Neural cell (in vitro differentiated cells): ENCODE measurements around the gene IFI16.

Experiments
- CTCF ChIP-seq: fragments of 450-650 bp; IDR thresholded peaks from 2 replicates; pipeline ENCODE4 v1.5.1; 2014; ENCODE audit warnings: antibody characterized with exemption, mild to moderate bottlenecking, moderate library complexity; ENCODE audit not compliant: poor library complexity, severe bottlenecking
- MXI1 ChIP-seq: fragments of 450-650 bp; conservative IDR thresholded peaks from 2 replicates; pipeline ENCODE4 v1.6.1; 2014; ENCODE audit warnings: antibody characterized with exemption, mild to moderate bottlenecking; ENCODE audit not compliant: poor library complexity, severe bottlenecking
- POLR2AphosphoS5 ChIP-seq: IDR thresholded peaks from 2 replicates; pipeline ENCODE4 v1.6.1; 2012

DNA sequence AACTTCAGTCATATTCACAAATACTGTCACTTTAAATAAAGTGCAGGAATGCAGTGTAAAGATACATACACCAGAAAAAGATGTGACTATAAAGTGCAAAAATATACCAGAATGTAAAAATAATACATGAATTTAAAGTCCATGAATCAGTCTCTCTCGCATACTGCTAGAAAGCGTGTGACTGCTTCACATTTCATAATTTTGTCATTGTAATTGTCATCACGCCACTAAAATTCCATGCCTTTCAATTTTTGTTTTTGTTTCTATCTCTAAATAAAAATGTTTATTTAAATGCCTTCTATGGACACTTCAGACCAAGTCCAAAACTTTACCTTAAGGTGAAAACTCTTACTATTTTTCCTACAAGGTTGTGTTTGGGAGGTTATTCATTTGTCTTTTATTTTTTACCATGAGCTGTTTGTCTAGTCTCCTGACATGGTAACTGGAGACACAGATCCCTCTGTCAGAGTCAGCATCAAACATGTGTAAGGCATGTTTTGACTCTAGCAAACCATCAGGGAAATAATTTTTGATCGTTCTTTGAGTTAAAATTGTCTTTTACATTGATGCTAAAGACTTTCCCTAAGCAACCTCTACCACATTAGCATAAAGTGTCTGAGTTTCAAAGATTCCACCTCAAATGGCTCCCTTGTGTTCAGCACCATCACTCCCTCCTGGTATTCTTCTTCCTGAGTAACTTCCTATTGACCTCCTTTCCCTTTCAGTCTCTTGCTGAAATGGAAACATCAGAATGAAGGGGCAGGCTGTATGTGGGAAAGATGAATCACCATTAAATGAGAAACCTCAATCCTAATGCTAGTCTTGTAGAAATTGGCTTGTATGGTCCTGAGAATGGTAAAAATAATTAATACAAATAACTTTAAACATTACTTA lies 80.8 kb downstream of the IFI16 start:
- TF ChIP-seq CTCF (no peak), POLR2AphosphoS5 (peak; percentile 99), MXI1 (no peak)
